Measurements from ENCODE around the gene TNRC6C.

GRCh38 chr17:78135858-78136500, 177.5 kb downstream of the TNRC6C start:
- TF ChIP-seq CTCF (IDR thresholded peaks at IDR 0.05) (no peak), POLR2A (IDR thresholded peaks at IDR 0.05) (no peak)

Data from lower leg skin (tissue), 3 donors.